ENCODE results near the gene OCSTAMP. TPM values are rescaled to one million over a fixed set of nuclear protein-coding genes. Genes with fewer than 3 reads are reported as not detected.
A peak's percentile ranks its signal among the peaks of the same experiment; 100 is the strongest.

The OCSTAMP gene
- total RNA-seq, 1 experiment from 2014 or later: not detected

DNA sequence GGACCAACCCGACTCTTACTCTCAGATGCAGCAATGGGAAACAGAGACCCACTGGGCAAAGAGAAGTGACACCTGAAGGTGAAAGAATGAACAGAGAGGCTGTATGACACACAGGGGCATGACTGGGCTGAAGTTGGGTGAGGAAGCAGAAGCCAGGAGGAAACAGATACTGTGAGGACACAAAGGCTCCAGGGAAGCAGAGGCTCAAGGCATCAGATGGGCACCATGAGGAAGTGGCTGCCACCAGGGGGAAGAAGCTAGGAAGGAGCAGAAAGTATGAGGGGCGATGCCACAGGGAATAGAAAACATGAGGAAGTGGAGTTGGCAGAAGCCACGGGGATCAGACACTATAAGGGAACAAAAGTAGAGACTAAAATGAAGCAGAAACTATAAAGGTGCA is 30.9 kb upstream of the OCSTAMP start:
- Histone ChIP-seq H3K27me3 (replicated peaks; ENCODE audit: control insufficient read depth, insufficient read depth, low read length) (no peaks in the 10 kb centered on the region; the same call in 1 of the 2 replicates), H3K36me3 (ENCODE audit: control insufficient read depth, insufficient read depth, low read length) (no peaks in the 10 kb centered on the region), H3K4me3 (ENCODE audit: low read depth, low read length) (no peak overlapping the region), H3K4me1 (no peaks in the 10 kb centered on the region), H3K9me3 (no peaks in the 10 kb centered on the region)
- DNase-seq: no peak
- POLR2A ChIA-PET: no interaction called here
- H3K27me3 Mint-ChIP-seq (ENCODE audit: insufficient read depth, unreplicated experiment): peaks cover 6% of the 10 kb centered on the region
- intact Hi-C loops (cut with micrococcal nuclease; ENCODE audit: unreplicated experiment): no loop called here
- no peaks in the 10 kb centered on the region for H3K36me3 Mint-ChIP-seq (ENCODE audit: insufficient read depth, unreplicated experiment)
- TF ChIP-seq, protein P1, sequence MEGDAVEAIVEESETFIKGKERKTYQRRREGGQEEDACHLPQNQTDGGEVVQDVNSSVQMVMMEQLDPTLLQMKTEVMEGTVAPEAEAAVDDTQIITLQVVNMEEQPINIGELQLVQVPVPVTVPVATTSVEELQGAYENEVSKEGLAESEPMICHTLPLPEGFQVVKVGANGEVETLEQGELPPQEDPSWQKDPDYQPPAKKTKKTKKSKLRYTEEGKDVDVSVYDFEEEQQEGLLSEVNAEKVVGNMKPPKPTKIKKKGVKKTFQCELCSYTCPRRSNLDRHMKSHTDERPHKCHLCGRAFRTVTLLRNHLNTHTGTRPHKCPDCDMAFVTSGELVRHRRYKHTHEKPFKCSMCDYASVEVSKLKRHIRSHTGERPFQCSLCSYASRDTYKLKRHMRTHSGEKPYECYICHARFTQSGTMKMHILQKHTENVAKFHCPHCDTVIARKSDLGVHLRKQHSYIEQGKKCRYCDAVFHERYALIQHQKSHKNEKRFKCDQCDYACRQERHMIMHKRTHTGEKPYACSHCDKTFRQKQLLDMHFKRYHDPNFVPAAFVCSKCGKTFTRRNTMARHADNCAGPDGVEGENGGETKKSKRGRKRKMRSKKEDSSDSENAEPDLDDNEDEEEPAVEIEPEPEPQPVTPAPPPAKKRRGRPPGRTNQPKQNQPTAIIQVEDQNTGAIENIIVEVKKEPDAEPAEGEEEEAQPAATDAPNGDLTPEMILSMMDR (IDR thresholded peaks at IDR 0.05; ENCODE audit: insufficient read depth in 1 of 2, low read depth in 1 of 2, low read length in 1 of 2, severe bottlenecking in 1 of 2, unreplicated experiment in 1 of 2): peak in 1 of 2 experiments; percentile 7
- no TSS peak for BruUV-seq (replicated peaks)
- H3K4me1 Mint-ChIP-seq (ENCODE audit: low read depth, unreplicated experiment): no peaks in the 10 kb centered on the region
- no peak overlapping the region for H3K4me3 Mint-ChIP-seq (ENCODE audit: unreplicated experiment)
- no peak overlapping the region for H3K27ac Mint-ChIP-seq (ENCODE audit: unreplicated experiment)
- CTCF ChIA-PET: interaction anchor here (1.6 kb wide), 1 partner anchor 108 kb away, joined by 4 read pairs; the partner anchor contains the start of gene TP53RK
- H3K9me3 Mint-ChIP-seq (ENCODE audit: unreplicated experiment): no peaks in the 10 kb centered on the region

DNA sequence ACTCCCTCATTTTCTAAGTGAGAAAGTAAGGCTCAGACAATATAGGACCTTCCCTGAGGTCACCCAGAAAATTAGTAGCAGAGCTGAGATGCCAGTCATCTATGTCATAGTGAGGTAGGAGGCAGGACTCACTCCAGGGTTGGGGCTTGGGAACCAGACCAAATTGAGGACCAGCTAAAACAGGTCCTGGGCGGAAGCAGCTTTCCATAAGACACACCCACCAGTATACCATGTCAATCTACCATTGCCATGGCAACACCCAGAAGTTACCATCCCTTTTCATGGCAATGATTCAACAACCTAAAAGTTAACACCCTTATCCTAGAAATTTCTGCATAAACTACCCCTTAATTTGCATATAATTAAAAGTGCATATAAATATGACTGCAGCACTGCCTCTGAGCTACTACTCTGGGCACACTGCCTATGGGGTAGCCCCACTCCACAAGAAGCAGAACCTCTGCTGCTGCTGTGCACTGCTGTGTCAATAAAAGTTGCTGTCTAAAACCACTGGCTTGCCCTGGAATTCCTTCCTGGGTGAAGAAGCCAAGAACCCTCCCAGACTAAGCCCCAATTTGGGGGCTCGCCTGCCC is 30.3 kb upstream of the OCSTAMP start:
- no peaks in the 10 kb centered on the region for H3K4me1 ChIP-seq
- Mint-ChIP-seq H3K27ac (ENCODE audit: unreplicated experiment) (no peak overlapping the region), H3K4me1 (ENCODE audit: low read depth, unreplicated experiment) (no peaks in the 10 kb centered on the region), H3K4me3 (ENCODE audit: unreplicated experiment) (no peak overlapping the region), H3K36me3 (ENCODE audit: insufficient read depth, unreplicated experiment) (no peaks in the 10 kb centered on the region), H3K9me3 (ENCODE audit: unreplicated experiment) (no peaks in the 10 kb centered on the region), H3K27me3 (ENCODE audit: insufficient read depth, unreplicated experiment) (peaks cover 6% of the 10 kb centered on the region)
- intact Hi-C loops (cut with micrococcal nuclease; ENCODE audit: unreplicated experiment): no loop called here
- peak in 1 of 2 experiments; percentile 15 for DNase-seq
- POLR2A ChIA-PET: no interaction called here
- TF ChIP-seq, protein P1 (IDR thresholded peaks at IDR 0.05; ENCODE audit: insufficient read depth in 1 of 2, low read depth in 1 of 2, low read length in 1 of 2, severe bottlenecking in 1 of 2, unreplicated experiment in 1 of 2): no peak
- CTCF ChIA-PET: no interaction called here
- H3K27me3 ChIP-seq (replicated peaks; ENCODE audit: control insufficient read depth, insufficient read depth, low read length): no peaks in the 10 kb centered on the region; the same call in 1 of the 2 replicates
- no peaks in the 10 kb centered on the region for H3K9me3 ChIP-seq
- BruUV-seq (replicated peaks): no TSS peak
- H3K36me3 ChIP-seq (ENCODE audit: control insufficient read depth, insufficient read depth, low read length): no peaks in the 10 kb centered on the region
- no peak overlapping the region for H3K4me3 ChIP-seq (ENCODE audit: low read depth, low read length)

DNA sequence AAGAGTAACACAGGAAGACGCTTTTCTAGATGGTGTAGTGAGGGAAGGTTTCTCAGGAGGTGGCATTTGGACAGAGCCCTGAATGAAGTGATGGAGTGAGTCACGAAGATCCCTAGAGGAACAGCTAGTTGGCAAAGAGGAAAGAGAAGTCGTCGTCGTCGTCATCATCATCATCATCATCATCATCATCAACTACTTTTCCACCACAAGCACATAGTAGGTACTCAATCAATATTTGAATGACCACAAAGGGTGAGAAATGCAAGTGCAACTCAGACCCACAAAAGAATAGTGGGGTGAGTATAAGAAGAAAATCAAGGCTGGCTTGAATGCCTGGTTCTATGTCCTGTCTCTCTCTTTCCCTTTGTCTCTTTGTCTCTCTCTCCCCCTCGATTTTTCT is 28.3 kb upstream of the OCSTAMP start:
- no peaks in the 10 kb centered on the region; the same call in 1 of the 2 replicates for H3K27me3 ChIP-seq (replicated peaks; ENCODE audit: control insufficient read depth, insufficient read depth, low read length)
- H3K9me3 ChIP-seq: no peaks in the 10 kb centered on the region
- DNase-seq: no peak
- H3K27me3 Mint-ChIP-seq (ENCODE audit: insufficient read depth, unreplicated experiment): peaks cover 6% of the 10 kb centered on the region
- no peaks in the 10 kb centered on the region for H3K4me1 ChIP-seq
- no peaks in the 10 kb centered on the region for H3K4me1 Mint-ChIP-seq (ENCODE audit: low read depth, unreplicated experiment)
- ChIA-PET POLR2A (no interaction called here), CTCF (no interaction called here)
- H3K9me3 Mint-ChIP-seq (ENCODE audit: unreplicated experiment): no peaks in the 10 kb centered on the region
- H3K27ac Mint-ChIP-seq (ENCODE audit: unreplicated experiment): no peak overlapping the region
- no peaks in the 10 kb centered on the region for H3K36me3 ChIP-seq (ENCODE audit: control insufficient read depth, insufficient read depth, low read length)
- BruUV-seq (replicated peaks): no TSS peak
- TF ChIP-seq, protein P1 (IDR thresholded peaks at IDR 0.05; ENCODE audit: insufficient read depth in 1 of 2, low read depth in 1 of 2, low read length in 1 of 2, severe bottlenecking in 1 of 2, unreplicated experiment in 1 of 2): no peak
- H3K4me3 Mint-ChIP-seq (ENCODE audit: unreplicated experiment): no peak overlapping the region
- intact Hi-C loops (cut with micrococcal nuclease; ENCODE audit: unreplicated experiment): no loop called here
- no peak overlapping the region for H3K4me3 ChIP-seq (ENCODE audit: low read depth, low read length)
- H3K36me3 Mint-ChIP-seq (ENCODE audit: insufficient read depth, unreplicated experiment): no peaks in the 10 kb centered on the region

Data from Caco-2 (cell line).